DOHH2 (cell line): Measurements from ENCODE around the gene VSNL1.

Source experiments
- CTCF ChIP-seq: fragments of 200-600 bp; sonication (generic); IDR thresholded peaks from one replicate; pipeline ENCODE4 v1.5.1; 2014; ENCODE audit warnings: antibody characterized with exemption, mild to moderate bottlenecking, low read depth, low read length; ENCODE audit not compliant: poor library complexity, severe bottlenecking
- EZH2phosphoT487 ChIP-seq: fragments of 200-600 bp; sonication (generic); IDR thresholded peaks from 2 replicates; pipeline ENCODE4 v1.6.1; 2017; ENCODE audit warnings: borderline replicate concordance, mild to moderate bottlenecking, antibody characterized with exemption, low read length, moderate library complexity, mixed read lengths

GRCh38 chr2:17628349-17629261, 88.1 kb downstream of the VSNL1 start:
- no peak for TF ChIP-seq CTCF
- TF ChIP-seq EZH2phosphoT487 = no peak
